DMS153 (cell line): Measurements from ENCODE around the gene SLC35G4.
"Not testable (repeated sequence)": the region's sequence is repeated elsewhere in the genome, so short reads cannot be mapped to it uniquely, and the experiment has no call there.

ENCODE experiments used
- DNase-seq: peaks from one replicate; lab custom pipeline; 2025; lab: John Stamatoyannopoulos, UW

The SLC35G4 gene

DNA sequence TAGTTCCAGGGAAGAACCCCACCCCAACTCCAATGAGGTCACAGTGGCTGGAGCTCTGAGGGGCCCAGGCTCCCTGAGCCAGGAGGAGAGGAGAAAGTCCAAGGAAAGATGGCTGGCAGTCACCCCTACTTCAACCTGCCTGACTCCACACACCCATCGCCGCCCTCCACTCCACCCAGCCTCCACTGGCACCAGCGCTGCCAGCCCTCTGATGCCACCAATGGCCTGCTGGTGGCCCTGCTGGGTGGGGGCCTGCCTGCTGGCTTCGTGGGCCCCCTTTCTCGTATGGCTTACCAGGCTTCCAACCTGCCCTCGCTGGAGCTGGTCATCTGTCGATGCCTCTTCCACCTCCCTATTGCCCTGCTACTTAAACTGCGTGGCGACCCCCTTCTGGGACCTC is at the start of gene SLC35G4:
Gene SLC35G4 (plus strand): TSS at position 109 of the 400 bp plus-strand sequence. CDS start 0 bp downstream, at position 109.
- DNase-seq = not testable (repeated sequence)

DNA sequence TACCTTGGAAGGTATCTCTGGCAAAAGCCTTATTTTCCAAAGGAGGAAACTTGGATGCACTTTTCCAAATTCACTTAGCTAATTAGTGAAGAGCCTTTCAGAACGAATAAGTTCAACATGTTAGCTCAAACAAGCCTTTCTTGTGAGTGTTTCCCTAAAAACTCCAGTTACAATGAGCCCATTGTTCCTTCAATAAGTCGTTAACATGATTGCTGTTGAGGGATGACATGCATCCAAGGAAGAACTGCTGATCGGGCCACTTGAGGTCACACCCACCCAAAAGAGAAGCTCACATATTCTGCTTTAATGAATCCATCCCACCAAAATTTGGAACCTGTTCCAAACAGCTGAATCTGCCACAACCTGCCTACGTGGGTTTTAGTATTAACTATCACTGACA is 48.1 kb upstream of the SLC35G4 start:
- no peak for DNase-seq

DNA sequence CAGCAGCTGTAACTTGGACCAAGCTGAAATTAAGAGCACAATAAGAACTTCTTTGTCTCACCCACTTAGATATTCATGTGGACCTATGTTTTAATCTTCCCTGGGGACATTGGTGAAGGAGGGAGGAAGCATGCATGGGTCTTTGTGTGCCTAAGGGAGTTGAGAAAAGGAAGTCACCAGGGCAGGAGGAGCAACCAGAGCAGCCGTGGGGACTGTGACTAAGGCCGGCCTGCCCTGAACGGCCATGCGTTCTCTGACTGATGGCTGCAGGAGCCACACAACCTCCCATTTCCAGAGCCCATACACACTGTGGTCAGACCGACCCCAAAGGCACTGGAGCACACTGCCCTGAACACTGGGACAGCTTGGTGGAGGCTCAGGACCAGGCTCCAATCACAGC is 43.7 kb upstream of the SLC35G4 start:
- no peak for DNase-seq

DNA sequence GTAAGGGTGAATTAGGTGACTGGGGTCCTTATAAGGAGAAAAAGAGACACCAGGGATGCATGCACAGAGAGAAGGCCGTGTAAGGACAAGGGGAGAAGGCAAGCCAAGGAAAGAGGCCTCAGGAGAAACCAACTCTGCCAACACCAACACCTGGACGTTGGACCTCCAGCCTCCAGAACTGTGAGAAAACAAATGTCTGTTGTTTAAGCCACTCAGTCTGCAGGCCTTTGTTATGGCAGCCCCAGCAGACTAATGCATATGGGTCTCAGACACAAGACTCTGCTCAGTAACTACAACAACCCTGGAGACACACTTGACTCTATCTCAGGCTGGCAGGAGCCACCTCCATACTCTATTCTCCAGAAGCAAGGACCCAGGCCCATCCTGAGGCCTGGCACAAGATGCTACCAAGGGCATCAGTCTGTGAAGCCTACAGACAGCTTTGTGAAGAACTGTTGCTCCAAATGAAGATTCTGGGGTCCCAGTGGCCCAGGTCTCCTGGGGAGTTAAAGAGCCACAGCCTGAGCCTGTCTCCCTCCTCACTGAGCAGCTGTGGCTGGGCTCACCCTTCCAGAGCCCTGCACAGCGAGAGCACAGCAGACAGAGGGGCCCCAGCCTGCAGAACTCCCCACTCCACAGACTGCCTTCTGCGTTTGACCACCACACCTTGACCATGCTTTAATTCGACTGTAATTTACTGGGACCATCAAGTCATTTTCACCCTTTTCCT is 43.0 kb upstream of the SLC35G4 start:
- DNase-seq = no peak

DNA sequence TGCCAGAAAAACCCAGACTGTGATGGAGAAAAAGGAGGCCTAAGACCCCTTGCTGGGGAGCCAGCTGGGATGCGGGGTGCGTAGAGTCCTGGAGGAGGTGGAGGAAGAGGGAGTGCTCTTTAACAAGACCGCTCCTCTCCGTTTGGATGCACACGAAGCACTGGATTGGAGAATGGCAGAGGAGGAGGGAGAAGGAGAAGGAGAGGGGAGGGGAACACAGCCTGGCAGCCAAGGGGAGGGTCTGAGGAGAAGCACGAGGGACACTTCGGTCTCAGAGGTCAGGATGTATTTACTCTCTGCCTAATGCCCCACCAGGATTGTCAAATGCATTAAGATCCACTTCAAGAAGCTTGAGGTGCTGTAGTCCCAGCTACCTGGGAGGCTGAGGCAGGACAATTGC is 42.0 kb upstream of the SLC35G4 start:
- no peak for DNase-seq

DNA sequence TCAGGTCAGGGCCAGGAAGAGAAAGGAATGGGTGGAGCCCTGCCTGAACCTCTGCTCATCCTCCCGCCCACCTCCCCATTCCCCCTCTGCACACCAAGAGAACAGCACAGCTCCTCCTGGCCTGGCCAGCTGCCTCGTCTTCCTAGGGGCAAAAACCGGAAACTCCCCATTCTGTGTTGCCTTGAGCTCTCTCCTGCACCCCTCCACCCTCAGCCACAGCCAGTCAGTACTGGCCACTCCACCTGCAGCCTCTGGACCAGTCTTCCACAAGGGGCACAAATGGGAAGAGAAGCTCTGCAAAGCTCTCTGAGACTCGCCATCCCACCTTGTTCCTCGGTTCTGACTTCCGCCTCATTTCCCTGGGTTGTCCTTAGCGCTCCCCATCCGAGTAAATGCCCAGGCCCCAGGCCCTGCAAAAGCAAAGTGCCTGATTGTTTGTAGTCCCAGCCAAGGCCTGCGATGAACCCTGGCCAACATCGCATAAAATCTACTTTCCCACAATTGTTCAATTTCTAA is 39.3 kb upstream of the SLC35G4 start:
- DNase-seq = no peak

DNA sequence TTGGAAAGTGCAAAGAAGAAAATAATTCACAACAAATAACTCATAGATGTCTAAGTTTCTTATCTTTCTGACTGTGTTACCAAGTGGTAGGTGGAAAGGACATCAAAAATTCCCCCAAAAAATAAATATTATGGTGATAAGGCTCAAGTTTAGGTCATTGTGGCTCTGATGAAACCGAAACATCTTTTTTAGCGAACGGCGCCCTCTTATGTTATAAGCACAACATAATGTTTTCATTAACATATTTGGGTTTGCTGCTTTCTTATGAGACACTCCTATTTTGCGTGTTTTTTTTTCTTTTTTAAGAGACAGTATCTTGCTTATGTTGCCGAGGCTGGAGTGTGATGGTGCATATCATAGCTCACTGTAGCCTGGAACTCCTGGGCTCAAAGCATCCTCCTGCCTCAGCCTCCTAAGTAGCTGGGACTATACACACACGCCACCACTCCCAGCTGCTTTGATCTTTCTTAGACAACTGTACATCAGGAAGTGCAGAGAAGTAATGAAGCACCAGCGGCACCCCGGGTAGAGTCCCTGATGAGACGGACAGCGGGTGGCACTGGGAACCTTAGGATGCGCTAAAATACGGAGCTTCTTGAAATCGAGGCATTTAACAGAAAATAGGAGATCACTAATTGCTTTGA is 38.5 kb upstream of the SLC35G4 start:
- no peak for DNase-seq

DNA sequence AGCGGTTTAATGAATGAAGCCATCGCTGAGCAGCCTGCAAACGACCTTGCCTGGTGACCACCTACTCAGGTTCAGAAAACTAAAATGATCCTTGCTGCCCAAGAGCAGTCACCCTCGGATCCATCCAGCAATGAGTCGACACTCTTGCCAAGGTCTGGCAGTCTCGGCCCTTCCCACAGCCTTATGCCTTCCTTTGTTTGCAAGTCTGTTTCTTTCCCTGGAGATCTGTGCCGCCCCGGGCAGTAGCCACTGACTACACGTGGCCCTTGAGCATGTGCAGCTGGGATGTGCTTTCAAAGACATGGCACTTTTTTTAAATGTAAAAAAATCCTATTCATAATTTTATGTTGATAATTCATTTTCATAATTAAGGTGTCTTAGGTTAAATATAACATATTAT is 37.2 kb upstream of the SLC35G4 start:
- no peak for DNase-seq

DNA sequence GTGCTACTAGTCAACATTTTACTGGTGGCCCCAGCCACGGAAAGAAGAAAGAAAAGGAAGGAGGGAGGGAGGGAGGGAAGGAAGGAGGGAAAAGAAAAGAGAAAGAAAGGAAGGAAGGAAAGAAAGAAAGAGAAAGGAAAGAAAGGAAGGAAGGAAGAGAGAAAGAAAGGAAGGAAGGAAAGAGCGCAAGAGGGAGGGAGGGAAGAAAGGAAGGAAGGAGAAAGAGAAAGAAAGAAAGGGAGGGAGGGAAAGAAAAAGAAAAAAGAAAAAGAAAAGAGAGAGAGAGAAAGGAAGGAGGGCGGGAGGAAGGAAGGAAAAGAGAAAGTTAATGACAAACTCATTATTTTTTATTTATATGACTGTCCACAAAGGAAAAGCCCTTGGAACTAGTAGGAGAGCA is 34.9 kb upstream of the SLC35G4 start:
- DNase-seq = no peak

DNA sequence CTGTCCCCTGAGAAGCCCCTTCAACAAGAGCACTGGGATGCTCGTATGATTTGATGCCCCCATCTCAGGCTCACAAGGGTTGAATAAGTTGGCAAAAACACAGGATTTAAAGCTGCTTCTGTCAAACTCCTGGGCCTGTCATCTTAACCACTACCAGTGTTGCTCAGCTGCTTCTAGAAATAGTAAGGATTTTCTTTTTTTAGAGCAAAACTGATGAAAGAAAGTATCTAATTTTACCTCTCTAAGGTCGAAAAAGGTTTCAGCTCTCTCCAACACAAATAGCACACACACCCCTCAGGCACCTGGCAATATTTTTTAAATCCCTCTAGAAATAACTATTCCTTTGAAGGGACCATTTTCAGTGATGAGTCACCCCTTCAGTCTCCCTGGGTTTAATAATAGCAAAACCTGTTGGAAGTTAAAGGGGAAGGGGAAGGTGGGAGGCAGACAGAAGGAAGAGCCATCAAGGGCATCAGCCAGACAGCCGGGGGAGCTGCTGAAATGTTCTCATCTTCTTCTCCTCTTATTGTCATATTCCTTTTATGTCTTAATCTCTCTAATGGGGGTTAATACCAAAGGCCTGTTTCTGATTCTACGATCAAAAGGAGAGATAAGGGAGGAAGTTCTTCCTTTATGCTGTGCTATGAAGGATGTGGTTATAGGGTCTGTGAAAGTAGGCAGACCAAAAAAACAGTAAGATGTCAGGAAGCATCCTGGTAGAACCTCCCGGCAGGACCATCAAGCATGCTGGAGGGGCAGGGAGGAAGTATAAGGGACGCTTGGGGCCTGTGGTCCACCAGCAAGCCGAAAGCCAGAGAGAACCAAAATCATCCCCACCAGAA is 31.9 kb upstream of the SLC35G4 start:
- DNase-seq = no peak

DNA sequence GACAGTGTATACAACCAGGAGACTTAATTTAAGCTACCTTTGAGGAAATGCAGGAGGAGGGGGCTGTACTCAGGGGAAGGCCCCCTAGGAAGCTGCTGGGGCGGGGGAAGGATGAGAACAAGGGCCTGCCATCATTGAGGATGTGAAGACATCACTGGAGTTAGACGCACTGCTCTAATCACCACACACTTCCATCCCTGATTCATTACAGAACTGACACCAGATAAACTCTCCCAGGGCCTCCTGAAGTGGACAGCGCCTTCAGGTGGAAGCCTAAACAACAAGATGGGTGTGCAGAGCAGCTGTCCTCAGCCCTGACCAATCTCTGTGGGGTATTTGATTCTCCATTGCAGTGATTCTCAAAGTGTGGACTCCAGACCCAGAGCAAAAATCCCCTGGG is 30.6 kb upstream of the SLC35G4 start:
- no peak for DNase-seq

DNA sequence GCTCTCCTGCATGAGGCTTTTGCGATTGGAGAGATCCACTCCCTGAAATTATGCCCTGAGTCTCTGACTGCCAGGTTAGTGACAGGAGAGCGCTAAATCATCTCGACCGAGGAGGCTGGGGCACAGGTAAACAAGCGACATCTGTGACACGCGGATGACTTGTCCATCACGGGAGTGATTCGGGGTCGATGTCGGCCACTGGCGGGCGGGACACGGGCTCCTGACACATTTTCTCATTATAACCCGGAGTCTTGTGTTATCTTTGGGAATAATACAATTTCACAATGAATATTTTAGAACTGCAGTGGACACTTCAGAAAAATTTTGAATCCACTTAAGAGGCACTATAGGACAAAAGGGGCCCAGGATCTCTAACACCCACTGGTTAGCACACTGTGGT is 29.5 kb upstream of the SLC35G4 start:
- no peak for DNase-seq

DNA sequence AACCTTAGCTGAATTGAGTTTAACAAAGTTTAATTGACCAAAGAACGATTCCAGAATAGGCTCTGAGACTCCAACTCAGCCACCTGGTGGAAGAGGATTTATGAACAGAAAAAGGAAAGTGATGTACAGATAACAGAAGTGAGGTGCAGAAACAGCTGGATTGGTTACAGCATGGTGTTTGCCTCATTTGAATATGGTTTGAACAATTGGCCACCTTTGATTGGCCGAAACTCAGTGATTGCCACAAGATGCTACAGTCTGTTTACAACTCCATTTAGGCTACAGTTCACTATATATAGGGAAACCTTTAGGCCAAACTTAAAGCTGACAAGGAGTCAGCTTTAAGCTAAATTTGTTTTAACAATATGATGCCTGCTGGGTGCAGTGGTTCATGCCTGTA is 28.1 kb upstream of the SLC35G4 start:
- no peak for DNase-seq

DNA sequence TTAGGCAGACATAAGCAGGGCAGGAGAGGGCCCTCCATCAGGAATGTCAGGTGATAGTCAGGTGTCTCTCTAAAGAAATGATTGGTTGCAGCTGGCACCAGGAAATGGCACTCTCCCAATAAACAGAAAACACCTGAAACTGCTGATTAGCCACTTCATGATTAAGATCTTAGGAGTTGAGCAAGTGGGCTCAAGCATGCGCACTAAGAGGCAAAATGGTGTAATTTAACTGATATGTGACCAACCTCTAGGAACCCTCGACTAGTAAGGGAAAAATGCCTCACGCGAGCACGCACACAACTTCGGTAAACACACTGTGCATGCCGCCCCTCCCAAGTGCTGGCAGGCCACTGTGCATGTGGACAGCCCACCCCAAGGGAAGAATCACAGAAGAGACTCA is 23.8 kb upstream of the SLC35G4 start:
- DNase-seq = no peak

DNA sequence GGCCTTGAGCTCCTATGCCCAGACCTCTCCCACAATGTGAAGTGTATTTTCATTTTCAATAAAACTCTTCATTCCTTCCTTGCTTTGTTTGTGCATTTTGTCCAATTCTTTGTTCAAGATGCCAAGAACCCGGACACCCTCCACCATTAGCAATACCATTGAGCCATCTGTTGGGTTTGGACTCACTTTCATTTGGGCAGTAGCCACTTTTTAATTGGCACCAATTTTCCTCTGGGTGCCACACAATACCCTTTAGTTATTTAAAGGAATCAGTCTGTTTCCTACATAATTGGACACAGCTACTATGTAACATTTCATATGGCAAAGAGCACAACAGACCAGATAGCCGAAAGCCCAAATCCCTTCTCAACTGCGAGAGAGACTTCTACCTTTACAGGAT is 22.5 kb upstream of the SLC35G4 start:
- no peak for DNase-seq

DNA sequence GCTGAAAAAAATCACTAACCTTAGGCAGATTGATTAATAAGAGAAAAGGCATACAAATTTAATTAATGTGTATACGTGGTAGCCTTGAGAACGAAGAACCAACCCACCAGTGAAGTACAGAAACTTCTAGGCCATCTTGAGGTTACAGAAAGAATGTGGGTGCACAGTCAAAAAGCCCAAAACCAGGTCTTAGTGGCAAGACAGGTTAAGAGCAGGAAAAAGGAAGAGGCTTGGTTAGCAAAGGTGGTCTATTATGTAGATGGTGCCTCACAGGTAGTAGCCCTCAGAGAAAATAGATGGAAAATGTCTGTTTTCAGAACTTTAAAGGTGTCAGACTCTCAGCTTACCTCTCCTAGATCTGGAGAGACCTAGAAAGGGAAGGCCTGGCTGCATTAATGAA is 22.0 kb upstream of the SLC35G4 start:
- DNase-seq = no peak

DNA sequence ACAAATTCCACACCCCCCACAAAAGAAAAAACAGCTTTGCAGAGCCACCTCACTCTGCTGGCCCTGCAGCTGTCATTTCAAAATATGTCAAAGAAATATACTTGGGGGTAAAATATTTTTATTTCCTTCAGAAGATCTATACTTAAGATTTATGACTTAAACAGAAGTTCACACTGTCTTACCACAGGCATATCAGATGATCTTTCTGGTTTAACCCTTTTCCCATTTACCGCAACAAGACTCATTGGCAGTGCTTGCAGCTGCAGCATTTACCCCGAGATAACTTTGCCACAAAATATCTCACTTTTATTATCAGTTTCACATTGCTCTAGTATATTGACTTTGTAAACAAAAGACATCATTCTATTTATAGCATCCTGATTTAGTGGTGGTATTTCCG is 21.6 kb upstream of the SLC35G4 start:
- no peak for DNase-seq

DNA sequence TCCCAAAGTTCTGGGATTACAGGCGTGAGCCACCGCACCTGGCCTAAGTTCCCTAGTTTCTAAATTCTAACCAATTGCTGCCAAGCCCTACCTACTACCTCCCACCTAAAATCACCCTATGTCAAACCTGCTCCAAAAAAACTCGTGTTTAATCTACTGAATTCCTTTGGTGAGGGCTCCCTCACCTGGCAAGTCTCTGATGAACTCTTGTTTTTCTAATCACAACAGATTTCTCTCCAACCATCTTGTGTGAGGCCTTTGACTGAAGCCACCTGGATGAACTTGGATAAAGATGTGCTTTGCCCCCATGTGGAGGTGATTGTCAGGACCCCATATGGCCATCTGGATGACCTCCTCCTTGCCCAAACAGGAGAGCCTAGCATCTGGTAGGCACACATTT is 17.4 kb upstream of the SLC35G4 start:
- DNase-seq = no peak

DNA sequence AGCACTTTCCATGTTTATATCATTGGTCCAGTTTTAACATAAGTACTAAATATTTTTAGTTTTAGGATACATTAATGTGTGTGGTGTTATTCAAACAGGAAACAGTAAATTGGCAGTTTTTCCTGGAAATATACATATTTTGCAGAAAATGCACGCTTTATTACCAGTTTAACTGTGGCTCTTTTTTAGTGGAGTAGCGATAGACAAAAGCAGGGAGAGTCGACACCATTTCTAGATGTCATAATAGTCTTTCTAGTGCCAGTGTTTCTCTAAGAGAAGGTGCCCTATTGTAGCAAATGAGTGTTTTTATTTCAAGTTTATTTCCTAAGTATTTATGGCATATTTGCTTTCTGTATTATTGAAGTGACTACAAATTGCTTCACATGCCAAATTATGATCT is 9.1 kb upstream of the SLC35G4 start:
- no peak for DNase-seq

DNA sequence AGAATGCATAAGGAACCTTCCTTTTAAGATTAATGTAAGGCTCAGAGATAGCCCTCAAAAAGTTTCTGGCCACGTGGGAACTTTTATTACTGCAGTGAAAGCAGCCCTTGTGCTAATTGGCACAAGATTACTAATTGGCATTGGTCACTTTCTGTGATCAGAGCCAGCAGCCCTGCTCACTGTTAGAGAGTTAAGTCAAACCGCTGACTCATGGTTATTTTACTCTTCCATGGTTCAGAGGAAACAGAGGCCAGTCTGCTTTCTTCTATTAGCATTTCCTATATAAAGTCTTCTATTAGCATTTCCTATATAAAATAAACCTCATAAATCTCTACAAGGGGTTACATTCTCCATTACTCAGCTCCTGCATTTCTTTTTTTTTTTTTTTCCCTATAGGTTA is 1.5 kb upstream of the SLC35G4 start:
- DNase-seq = no peak

DNA sequence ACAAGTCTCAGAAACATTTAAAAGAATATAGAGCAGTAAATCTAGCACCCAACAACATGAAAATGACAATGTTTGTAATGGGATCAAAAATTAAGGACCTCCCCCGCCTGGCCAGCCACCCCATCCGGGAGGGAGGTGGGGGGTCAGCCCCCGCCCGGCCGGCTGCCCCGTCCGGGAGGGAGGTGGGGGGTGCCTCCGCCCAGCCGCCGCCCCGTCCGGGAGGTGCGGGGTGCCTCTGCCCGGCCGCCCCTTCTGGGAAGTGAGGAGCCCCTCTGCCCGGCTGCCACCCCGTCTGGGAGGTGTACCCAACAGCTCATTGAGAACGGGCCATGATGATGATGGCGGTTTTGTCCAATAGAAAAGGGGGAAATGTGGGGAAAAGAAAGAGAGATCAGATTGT is 778 bp upstream of the SLC35G4 start:
- not testable (repeated sequence) for DNase-seq

DNA sequence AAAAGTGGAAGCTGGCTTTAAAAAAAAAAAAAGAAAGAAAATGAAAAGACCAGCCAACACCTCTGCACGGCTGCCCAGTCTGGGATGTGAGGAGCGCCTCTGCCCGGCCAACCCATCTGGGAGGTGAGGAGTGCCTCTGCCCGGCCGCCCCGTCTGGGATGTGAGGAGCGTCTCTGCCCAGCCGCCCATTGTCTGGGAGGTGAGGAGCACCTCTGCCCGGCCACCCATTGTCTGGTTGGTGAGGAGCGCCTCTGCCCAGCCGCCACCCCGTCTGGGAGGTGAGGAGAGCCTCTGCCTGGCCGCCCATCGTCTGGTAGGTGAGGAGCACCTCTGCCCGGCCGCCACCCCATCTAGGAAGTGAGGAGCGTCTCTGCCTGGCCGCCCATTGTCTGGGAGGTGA is 3.7 kb downstream of the SLC35G4 start:
- not testable (repeated sequence) for DNase-seq

DNA sequence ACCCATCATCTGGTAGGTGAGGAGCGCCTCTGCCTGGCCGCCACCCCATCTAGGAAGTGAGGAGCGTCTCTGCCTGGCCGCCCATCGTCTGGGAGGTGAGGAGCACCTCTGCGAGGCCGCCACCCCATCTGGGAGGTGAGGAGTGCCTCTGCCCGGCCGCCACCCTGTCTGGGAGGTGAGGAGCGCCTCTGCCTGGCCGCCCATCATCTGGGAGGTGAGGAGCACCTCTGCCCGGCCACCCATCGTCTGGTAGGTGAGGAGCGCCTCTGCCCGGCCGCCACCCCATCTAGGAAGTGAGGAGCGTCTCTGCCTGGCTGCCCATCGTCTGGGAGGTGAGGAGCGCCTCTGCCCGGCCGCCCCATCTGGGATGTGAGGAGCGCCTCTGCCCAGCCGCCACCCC is 4.2 kb downstream of the SLC35G4 start:
- not testable (repeated sequence) for DNase-seq
